ENCODE data around the gene CYTH3.
A peak's percentile ranks its signal among the peaks of the same experiment; 100 is the strongest.
"Not testable (repeated sequence)": the region's sequence is repeated elsewhere in the genome, so short reads cannot be mapped to it uniquely, and the experiment has no call there.

CYTH3 gene, protein sequence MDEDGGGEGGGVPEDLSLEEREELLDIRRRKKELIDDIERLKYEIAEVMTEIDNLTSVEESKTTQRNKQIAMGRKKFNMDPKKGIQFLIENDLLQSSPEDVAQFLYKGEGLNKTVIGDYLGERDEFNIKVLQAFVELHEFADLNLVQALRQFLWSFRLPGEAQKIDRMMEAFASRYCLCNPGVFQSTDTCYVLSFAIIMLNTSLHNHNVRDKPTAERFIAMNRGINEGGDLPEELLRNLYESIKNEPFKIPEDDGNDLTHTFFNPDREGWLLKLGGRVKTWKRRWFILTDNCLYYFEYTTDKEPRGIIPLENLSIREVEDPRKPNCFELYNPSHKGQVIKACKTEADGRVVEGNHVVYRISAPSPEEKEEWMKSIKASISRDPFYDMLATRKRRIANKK

GRCh38 chr7:6272481-6273323 lies at the start of gene CYTH3:
Gene CYTH3, minus strand, starts transcription at chr7:6272624. Its CDS starts 117 bp downstream, at chr7:6272507.
- peak; percentile 38 to 69 (median 43) for DNase-seq

- no peak for DNase-seq
Observed at GRCh38 chr7:6320791-6321190, 48.4 kb upstream of the CYTH3 start.

- DNase-seq = no peak
Observed at GRCh38 chr7:6317797-6318438, 45.5 kb upstream of the CYTH3 start.

DNA sequence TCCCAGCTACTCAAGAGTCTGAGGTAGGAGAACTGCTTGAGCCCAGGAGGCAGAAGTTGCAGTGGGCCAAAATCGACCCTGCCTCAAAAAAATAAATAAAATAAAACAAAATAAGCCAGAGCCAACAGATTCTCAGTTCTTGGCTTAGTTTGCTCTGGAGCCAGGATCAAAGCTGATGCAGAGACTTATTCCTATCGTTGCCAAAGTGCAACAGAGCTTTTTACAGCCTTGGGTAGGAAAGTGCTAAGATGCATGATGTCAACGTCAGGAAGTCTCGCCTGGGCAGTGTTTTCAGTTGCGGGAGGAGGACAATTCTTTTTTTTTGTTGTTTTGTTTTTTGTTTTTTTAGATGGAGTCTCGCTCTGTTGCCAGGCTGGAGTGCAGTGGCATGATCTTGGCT lies 43.8 kb upstream of the CYTH3 start:
- no peak for DNase-seq

GRCh38 chr7:6315746-6316145 lies 43.3 kb upstream of the CYTH3 start:
- no peak for DNase-seq

DNA sequence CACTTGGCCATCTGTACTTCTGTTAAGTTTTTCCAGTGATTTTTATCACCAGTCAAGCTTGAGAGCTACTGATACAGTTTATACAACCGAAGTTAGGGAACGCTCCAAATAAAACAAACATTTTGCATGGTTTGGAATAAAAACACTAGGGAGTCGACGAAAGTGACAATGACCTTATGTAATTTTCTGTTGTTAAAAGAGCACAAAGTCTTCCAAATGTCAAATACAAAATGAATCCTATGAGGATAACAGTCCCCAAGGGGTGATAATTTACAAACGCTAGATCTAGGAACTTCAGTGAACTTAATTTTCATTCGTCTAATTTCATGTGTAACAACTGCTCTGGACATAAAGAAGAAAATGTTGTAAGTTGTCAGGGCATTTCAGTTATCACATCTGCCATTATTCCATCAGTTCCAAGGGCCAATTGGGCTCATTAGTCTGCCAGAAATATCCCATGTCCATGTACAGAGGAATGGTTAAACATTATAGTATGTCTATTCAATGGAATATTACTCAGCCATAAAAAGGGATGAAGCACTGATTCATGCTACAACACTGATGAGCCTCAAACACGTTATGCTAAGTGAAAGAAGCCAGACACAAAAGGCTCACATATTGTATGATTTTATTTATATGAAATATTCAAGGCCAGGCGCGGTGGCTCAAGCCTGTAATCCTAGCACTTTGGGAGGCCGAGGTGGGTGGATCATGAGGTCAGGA lies 38.0 kb upstream of the CYTH3 start:
- no peak for DNase-seq

GRCh38 chr7:6307762-6308161 lies 35.3 kb upstream of the CYTH3 start:
- no peak for DNase-seq

DNA sequence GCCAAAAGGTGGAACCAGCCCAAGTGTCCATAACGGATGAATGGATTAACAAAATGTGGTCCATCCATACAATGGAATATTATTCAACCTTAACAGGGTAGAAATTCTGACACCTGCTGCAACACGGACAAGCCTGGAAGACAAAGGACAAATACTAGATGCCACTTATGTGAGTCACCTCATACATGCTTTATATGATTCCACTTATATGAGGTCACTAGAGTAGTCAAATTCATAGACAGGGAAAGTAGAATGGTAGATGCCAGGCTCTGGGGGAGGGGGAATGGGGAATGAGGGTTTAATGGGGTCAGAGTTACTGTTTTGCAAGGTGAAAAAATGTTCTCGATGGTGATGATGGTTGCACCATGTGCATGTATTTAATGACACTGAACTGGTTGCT lies 34.0 kb upstream of the CYTH3 start:
- DNase-seq = no peak

DNA sequence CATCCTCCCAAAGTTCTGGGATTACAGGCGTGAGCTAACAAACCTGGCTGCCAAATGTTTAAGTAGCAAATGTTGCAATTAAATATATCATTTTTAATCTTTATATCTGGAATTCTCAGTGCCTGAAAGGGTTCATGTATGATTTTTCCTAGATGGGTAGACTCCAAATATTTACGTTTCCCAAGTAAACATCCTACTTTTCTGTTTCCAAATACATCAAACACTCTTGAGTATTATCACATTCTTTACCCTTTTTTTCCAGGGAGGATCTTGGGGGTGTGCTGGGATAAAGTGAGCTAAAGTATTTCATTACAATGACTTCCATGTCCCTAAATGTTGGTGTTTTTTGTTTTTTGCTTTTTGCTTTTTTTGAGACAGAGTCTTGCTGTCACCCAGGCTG lies 32.9 kb upstream of the CYTH3 start:
- no peak for DNase-seq

GRCh38 chr7:6301446-6301845 lies 29.0 kb upstream of the CYTH3 start:
- DNase-seq = not testable (repeated sequence)

- no peak for DNase-seq
Observed at GRCh38 chr7:6299774-6300173, 27.4 kb upstream of the CYTH3 start.

GRCh38 chr7:6294839-6295238 lies 22.4 kb upstream of the CYTH3 start:
- DNase-seq = no peak

- DNase-seq = no peak
Observed at GRCh38 chr7:6293202-6293601, 20.8 kb upstream of the CYTH3 start.

DNA sequence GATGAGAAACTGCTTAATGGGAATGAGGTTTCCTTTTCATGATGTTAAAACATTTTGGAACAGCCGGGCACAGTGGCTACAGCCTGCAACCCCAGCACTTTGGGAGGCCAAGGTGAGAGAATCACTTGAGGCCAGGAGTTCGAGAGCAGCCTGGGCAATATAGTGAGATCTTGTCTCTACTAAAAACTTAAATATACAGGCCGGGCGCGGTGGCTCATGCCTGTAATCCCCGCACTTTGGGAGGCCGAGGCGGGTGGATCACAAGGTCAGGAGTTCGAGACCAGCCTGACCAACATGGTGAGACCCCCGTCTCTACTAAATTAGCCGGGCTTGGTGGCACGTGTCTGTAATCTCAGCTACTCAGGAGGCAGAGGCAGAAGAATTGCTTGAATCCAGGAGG lies 19.5 kb upstream of the CYTH3 start:
- DNase-seq = not testable (repeated sequence)

DNA sequence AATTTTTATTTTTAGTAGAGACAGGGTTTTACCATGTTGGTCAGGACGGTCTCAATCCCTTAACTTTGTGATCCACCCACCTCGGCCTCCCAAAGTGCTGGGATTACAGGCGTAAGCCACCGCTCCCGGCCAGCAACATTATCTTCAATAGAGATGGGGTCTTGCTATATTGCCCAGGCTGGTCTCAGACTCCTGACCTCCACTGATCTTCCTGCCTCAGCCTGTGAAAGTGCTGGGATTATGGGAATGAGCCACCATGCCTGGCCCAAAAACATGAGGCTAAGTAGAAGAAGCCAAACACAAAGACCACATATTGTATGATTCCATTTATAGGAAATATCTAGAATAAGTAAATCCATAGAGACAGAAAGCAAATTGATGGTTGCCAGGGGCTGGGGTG lies 19.1 kb upstream of the CYTH3 start:
- DNase-seq = no peak

DNA sequence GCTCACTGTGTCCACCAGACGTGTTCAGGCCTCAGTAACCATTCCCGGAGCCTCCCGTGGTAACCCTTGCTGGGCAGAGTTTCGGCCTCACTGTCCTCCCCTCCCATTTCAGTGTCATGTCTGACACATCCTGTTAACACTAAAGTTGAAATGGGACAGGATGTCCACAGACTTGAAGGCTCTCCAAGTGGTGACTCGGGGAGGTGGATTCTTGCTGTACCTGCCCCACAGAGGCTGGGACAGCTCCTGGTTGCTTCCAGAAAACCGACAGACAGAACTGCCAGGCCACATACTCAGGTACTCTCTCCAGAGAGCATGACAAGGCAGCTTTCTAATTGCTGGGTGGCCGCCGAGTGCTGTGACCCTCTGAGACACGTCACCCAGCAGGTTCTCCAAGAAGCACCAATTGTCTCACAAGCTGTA lies 17.9 kb upstream of the CYTH3 start:
- DNase-seq = no peak

- no peak for DNase-seq
Observed at GRCh38 chr7:6288270-6288860, 15.9 kb upstream of the CYTH3 start.

DNA sequence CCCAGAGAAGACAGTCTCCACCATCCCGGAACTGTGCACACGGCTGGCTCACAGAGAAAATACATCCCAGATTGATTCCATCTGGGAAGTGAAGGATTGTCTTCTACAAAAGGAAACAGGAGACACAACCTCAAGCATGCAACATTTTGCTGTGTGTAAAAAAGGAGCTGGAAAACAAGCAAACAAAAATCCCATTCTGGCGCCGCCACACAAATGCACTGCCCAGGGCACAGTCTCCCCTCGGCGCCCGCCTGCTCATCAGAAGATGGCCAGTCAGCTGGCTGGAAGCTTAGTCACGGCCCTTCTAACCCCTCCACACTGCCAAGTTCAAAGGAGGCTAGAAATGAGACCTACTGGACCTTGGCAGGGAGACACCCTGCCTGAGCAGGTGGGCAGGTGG lies 14.1 kb upstream of the CYTH3 start:
- DNase-seq = no peak

DNA sequence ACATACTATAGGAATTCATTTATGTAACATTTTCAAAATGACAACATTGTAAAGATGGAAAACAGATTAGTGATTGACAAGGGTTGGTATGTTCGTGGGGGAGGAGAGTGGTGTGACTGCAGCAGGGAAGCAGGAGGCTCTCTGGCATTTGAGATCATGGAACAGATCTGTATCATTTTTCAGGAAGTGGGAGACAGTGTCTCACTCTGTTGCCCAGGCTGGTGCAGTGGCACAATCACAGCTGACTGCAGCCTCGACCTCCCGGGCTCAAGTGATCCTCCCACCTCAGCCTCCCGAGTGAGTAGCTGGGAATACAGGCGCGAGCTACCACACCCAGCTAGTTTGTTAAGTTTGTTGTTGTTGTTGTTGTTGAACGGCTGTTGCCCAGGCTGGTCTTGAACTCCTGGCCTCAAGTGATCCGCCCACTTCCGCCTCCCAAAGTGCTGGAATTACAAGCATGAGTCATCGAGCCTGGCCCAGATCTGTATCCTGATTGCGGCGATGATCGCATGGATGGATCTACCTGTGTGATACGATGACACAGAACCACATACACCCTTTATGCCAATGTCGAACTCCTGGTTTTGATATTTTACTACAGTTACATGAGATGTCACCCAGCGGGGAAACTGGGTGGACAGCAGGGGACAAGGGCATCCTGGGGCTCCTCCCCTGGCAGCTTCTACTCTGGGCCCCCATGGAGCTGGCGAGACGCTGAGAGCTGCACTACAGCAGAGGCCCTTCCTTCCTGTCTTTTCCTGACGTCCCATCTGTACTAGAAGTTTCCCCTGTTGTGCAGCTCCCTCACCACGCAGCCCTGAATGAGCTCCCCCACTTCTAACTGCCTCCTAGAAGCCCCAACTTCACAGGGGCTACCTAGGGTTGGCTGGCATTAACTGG lies 12.3 kb upstream of the CYTH3 start:
- no peak for DNase-seq

GRCh38 chr7:6284055-6284400 lies 11.6 kb upstream of the CYTH3 start:
- no peak for DNase-seq

GRCh38 chr7:6283391-6284054 lies 11.1 kb upstream of the CYTH3 start:
- not testable (repeated sequence) for DNase-seq

All from activated naive CD4-positive, alpha-beta T cell (primary cell).